Measurements from ENCODE around the gene KIR3DL2. TPM values are rescaled to one million over a fixed set of nuclear protein-coding genes. Genes with fewer than 3 reads are reported as not detected.
"Not testable (repeated sequence)": the region's sequence is repeated elsewhere in the genome, so short reads cannot be mapped to it uniquely, and the experiment has no call there.

Gene KIR3DL2
- total RNA-seq, 1 donor from 2014 or later: not detected

DNA sequence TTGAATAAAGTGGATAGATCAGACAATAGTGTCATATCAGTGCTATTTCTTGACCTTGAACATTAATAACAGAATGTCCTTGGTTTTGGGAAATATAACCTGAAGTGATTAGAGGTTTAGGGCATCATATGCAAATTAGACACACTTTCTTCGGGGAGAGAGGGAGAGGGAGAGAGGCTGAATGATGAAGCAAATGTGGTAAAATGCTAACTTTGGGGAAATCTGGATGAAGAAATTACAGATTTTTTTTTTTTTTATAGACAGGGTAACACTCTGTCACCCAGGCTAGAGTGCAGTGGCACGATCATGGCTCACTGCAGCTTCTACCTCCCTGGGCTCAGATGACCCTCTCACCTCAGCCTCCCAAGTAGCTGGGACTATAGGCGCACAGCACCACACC lies 51.8 kb downstream of the KIR3DL2 start:
- intact Hi-C loops (cut with DNase I): no loop called here
- DNase-seq (ENCODE audit: extremely low spot score in 2 of 2): no peak
- TF ChIP-seq, protein P1, sequence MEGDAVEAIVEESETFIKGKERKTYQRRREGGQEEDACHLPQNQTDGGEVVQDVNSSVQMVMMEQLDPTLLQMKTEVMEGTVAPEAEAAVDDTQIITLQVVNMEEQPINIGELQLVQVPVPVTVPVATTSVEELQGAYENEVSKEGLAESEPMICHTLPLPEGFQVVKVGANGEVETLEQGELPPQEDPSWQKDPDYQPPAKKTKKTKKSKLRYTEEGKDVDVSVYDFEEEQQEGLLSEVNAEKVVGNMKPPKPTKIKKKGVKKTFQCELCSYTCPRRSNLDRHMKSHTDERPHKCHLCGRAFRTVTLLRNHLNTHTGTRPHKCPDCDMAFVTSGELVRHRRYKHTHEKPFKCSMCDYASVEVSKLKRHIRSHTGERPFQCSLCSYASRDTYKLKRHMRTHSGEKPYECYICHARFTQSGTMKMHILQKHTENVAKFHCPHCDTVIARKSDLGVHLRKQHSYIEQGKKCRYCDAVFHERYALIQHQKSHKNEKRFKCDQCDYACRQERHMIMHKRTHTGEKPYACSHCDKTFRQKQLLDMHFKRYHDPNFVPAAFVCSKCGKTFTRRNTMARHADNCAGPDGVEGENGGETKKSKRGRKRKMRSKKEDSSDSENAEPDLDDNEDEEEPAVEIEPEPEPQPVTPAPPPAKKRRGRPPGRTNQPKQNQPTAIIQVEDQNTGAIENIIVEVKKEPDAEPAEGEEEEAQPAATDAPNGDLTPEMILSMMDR (IDR thresholded peaks at IDR 0.05): no peak
- TF ChIP-seq POLR2A (IDR thresholded peaks at IDR 0.05) (no peak), POLR2AphosphoS5 (IDR thresholded peaks at IDR 0.05; ENCODE audit: insufficient read depth in 1 of 2, low read depth in 1 of 2) (no peak)
- no peaks in the 10 kb centered on the region for H3K27me3 ChIP-seq
- H3K4me1 ChIP-seq: no peaks in the 10 kb centered on the region
- no peak overlapping the region for H3K27ac ChIP-seq
- H3K4me3 ChIP-seq: no peak overlapping the region
- H3K9me3 ChIP-seq: no peaks in the 10 kb centered on the region
- H3K36me3 ChIP-seq: no peaks in the 10 kb centered on the region

DNA sequence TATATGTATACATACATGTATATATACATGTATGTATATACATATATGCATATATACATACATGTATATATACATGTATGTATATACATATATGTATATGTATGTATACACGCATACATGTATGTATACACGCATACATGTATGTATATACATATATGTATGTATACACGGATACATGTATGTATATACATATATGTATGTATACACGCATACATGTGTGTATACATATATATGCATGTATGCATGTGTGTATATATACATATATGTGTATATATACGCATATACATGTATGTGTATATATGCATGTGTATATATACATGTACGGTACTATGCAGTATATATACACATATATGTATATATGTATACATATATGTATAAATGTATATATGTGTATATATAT lies 53.1 kb downstream of the KIR3DL2 start:
- Histone ChIP-seq H3K9me3 (no peaks in the 10 kb centered on the region), H3K27me3 (no peaks in the 10 kb centered on the region), H3K27ac (no peak overlapping the region), H3K4me1 (no peaks in the 10 kb centered on the region), H3K4me3 (no peak overlapping the region), H3K36me3 (no peaks in the 10 kb centered on the region)
- TF ChIP-seq POLR2AphosphoS5 (IDR thresholded peaks at IDR 0.05; ENCODE audit: insufficient read depth in 1 of 2, low read depth in 1 of 2): no peak
- no peak for TF ChIP-seq POLR2A (IDR thresholded peaks at IDR 0.05)
- TF ChIP-seq, protein P1 (IDR thresholded peaks at IDR 0.05): no peak
- intact Hi-C loops (cut with DNase I): no loop called here
- DNase-seq (ENCODE audit: extremely low spot score in 2 of 2): no peak

DNA sequence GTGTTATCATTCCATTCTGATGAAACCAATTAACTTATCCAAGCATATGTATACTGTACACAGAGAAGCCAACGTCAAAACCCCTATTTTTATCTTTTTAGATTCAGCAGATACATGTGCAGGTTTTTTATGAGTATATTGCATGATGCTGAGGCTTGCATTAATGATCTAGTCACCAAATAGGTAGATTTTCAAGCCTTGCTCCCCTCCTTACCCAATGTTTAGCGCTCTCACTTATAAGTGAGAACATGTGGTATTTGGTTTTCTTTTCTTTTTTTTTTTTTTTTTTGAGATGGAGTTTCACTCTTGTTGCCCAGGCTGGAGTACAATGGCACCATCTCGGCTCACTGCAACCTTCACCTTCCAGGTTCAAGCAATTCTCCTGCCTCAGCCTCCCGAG lies 54.0 kb downstream of the KIR3DL2 start:
- H3K36me3 ChIP-seq; DNase-seq (ENCODE audit: extremely low spot score in 2 of 2); H3K27me3 ChIP-seq; intact Hi-C loops (cut with DNase I); H3K4me1 ChIP-seq; H3K27ac ChIP-seq; H3K4me3 ChIP-seq; H3K9me3 ChIP-seq: not testable (repeated sequence)

DNA sequence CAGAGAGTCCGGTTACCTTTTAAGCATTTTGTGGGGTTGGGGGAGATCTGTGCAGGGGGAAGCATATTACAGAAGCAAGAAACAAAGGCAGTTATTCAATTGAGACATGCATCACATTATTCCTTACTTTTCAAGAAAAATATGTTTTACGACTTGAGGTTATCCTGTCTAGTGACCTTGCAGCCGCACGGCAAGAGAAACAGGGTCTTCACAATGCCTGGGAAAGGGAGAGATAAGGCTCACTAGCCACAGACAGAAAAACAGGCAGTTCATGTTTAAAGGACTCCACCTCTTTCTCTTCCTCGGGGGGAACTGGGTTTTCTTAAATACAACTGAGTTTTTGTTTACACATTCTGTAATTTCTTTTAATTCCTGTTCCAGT lies 55.2 kb downstream of the KIR3DL2 start:
- DNase-seq (ENCODE audit: extremely low spot score in 2 of 2): no peak
- no peak overlapping the region for H3K4me3 ChIP-seq
- no peaks in the 10 kb centered on the region for H3K4me1 ChIP-seq
- H3K9me3 ChIP-seq: no peaks in the 10 kb centered on the region
- intact Hi-C loops (cut with DNase I): no loop called here
- no peak overlapping the region for H3K27ac ChIP-seq
- no peak for TF ChIP-seq POLR2AphosphoS5 (IDR thresholded peaks at IDR 0.05; ENCODE audit: insufficient read depth in 1 of 2, low read depth in 1 of 2)
- TF ChIP-seq, protein P1 (IDR thresholded peaks at IDR 0.05): no peak
- no peaks in the 10 kb centered on the region for H3K36me3 ChIP-seq
- no peaks in the 10 kb centered on the region for H3K27me3 ChIP-seq

DNA sequence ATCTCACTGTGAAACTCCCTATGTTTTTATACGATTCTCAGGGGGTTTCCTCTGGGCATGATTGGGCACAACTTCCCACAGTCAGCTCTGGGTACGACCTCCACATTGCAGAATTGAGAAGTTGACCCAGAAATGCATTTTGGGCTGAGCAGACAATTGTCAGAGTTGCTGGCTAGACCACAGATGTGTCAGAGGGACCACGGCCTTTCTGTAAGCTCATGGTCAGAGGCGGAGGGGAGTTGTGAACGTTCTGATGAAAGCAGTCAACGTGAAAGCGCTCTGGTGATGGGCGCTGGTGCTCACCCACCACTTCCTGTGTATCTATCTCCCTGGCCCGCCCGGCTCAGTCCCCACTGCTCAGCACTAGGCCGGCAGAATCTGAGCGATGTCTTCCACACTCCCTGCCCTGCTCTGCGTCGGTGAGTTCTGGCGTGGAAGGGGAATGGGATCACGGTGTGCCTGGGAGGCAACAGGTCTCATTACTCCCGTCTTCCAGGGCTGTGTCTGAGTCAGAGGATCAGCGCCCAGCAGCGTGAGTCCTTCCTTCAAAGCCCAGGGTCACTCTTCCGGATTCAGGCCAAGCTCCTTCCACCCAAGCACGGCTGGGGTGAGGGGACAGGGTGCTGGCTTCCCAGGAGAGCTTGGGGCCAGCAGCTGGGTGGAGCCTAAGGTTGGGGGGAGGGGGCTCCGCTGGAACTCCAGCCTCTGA lies 55.7 kb downstream of the KIR3DL2 start, which contains the start of gene NCR1:
TSS of gene NCR1 (plus strand) at position 346 of the 709 bp plus-strand sequence. CDS start at position 386, 40 bp downstream.
- intact Hi-C loops (cut with DNase I): no loop called here
- H3K27me3 ChIP-seq: no peaks in the 10 kb centered on the region
- H3K27ac ChIP-seq: no peak within 1 kb of the TSS
- DNase-seq (ENCODE audit: extremely low spot score in 2 of 2): no peak
- no peaks in the 10 kb centered on the region for H3K36me3 ChIP-seq
- TF ChIP-seq, protein P1 (IDR thresholded peaks at IDR 0.05): no peak
- no peak for TF ChIP-seq POLR2A (IDR thresholded peaks at IDR 0.05)
- no peak for TF ChIP-seq POLR2AphosphoS5 (IDR thresholded peaks at IDR 0.05; ENCODE audit: insufficient read depth in 1 of 2, low read depth in 1 of 2)
- no peak within 1 kb of the TSS for H3K4me3 ChIP-seq
- H3K4me1 ChIP-seq: no peaks in the 10 kb centered on the region
- no peaks in the 10 kb centered on the region for H3K9me3 ChIP-seq
